NOMO-1 (cell line): ENCODE measurements around the gene AIFM2.
"Not testable (repeated sequence)": the region's sequence is repeated elsewhere in the genome, so short reads cannot be mapped to it uniquely, and the experiment has no call there.

Experiments
- DNase-seq, 2 experiments: peaks; one replicate each; lab custom pipeline; 2025; ENCODE audit not compliant: unreplicated experiment in 2 of 2; lab: John Stamatoyannopoulos, UW

Gene AIFM2

DNA sequence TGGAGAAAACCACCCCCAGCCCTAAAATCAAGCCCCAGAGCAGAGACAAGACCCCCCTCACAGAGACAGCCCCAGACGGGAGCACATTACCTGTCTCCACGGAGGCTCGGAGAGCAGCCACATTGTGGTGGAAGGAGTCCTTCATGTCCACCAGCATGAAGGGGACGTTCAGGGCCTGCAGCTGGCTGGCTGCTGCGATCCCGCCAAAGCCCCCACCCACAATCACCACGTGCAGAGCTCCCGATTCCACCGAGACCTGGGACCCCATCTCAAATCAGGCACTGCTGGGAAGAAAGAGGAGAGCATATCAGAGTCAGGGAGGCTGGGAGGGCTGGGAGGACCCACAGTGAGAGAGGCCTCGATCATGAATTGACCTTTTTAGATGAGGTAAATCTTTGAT lies 8.8 kb downstream of the AIFM2 start:
- DNase-seq, result no peak

DNA sequence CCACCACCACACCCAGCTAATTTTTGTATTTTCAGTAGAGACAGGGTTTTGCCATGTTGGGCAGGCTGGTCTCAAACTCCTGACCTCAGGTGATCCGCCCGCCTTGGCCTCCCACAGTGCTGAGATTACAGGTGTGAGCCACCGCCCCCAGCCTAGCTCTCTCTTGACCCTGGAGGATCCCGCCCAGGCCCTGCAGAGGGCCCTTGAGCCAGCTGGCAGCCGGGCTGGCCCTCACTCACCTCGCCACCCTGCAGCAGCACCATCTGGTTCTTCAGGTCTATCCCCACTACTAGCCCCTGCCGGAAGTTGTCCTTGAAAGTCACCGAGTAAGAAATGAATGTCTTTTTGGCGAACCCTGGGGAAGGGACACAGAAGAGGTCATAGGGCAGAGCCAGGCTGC lies 9.5 kb downstream of the AIFM2 start:
- DNase-seq, result not testable (repeated sequence)

DNA sequence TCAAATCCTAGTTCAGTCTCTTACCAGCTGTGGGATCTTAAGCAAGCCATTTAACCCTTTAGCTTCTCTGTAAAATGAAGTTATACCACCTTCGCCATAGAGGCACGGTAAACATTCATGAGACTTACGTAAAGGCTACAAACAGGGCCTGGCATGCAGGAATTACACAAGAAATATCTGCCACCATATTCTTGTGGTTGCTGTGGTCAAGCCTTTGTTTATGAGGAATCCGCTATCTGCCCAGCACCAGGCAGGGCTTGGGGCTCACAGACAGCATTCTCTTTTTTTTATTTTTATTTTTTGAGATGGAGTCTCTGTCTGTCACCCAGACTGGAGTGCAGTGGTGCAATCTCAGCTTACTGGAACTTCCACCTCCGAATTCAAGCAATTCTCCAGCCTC lies 9.9 kb downstream of the AIFM2 start:
- peak in 1 of 2 experiments; percentile 8 for DNase-seq

DNA sequence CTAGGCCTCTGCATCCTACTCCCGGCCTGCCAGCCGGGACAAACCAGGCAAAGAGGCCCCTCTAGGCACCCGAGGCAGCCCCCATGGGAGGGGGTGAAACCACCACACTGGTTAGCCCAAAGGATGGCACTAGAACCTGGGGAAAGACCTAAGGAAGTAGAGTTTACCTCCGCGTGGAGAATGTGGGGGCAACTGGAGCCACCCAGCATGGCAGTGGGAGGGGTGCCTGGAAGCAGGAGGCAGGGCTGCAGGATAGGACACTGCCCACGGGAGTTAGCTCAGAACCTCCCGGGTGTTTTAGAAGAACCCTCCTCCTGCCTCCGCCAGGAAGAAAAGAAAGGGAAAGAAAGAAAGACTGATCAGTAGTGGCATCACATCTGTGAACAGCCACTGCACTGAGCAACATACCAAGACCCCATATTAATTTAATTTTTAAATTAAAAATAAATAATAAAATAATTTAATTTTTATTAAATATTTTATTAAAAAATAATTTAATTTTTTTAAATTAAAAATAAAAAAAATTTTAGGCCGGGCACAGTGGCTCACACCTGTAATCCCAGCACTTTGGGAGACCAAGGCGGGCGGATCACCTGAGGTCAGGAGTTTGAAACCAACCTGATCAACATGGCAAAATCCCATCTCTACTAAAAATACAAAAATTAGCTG lies 11.2 kb downstream of the AIFM2 start:
- DNase-seq, result no peak

DNA sequence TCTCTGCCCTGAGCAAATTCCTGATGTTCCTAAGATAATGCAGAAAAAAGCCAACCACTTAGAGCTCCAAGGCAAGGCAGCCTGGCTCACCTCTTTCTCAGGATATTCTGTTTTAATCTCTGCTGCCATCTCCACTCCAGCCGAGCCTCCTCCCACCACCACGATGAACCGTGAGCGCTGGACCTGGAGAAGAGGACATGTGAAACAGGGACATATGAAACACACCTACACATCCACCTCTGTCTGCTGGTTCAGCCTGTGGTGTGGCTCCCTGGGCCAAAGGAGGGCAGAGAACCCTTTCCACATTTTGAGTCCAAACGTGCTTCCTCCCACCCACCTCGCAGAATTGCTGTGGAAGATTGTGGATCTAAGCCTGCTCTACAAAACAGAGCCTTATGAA lies 12.2 kb downstream of the AIFM2 start:
- DNase-seq, result no peak

DNA sequence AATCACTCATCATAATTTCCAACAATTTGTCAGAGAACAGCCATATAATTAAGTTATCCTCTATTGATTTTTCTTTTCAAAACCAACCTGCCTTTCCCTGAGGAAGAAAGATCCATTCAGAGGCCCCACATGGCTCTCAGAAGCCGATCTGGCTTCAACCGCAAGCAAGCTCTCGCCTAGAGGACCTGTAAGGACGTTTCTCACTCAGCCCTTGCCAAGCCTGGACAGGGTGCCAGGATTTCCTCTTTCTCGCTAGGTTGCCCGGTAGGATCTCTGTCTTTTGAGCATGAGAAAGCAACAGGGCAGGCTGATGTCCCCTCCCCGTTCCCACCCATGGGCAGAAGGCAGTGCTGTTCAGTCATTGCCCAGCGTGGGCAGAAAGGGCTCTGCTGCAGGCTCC lies 13.0 kb downstream of the AIFM2 start:
- no peak for DNase-seq

DNA sequence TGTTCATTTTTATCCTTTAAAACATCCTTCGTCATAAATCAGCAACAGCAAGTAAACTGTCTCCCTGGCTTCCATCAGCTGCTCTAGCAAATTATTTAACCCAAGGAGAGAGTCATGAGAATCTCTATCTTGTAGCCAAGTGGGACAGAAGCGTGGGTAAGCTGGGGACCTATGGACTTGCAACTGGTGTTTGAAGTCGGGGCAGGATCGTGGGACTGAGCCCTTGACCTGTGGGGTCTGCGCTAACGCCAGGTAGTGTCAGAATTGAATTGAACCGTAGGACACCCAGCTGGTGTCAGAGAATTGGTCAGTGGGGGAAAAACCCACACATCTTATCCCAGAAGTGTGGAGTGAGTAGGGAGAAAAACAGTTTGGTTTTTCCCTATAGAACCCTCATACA lies 13.4 kb downstream of the AIFM2 start:
- no peak for DNase-seq

DNA sequence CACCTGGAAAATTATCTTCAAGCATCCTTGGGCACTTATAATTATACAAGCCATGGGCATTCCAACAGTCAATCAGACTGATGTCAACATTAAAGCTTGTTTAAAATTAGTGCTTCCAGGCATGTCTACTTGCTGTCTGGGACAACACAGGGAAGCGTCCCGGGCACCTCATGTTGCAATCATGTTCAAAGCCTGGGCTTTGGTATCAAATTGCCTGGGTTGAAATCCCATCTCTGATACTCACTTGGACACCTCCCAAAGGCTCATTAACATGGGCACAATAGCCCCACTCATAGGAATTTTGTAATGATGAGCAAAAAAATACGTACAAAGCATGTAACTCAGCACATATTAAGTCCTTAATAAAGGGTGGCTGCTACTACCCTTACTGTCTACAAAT lies 14.4 kb downstream of the AIFM2 start:
- DNase-seq, result no peak

DNA sequence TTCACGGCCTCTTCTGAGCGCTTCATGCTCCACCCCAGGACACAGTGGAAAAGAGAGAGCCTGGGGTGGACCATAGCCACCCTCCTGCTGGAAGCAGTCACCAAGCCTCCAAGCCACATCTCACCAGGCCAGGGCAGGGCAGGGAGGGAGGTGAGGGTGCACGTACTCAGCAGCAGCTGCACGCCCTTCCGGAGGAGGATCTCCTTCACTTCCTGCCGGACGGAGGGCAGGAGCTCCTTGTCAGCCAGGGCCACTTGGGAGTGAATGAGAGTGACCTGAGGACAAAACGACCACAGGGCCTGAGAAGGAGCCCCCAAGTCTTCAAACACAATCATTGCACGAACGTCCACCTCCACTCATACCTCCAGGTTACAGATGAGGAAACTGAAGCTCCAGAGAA lies 15.0 kb downstream of the AIFM2 start:
- no peak for DNase-seq

DNA sequence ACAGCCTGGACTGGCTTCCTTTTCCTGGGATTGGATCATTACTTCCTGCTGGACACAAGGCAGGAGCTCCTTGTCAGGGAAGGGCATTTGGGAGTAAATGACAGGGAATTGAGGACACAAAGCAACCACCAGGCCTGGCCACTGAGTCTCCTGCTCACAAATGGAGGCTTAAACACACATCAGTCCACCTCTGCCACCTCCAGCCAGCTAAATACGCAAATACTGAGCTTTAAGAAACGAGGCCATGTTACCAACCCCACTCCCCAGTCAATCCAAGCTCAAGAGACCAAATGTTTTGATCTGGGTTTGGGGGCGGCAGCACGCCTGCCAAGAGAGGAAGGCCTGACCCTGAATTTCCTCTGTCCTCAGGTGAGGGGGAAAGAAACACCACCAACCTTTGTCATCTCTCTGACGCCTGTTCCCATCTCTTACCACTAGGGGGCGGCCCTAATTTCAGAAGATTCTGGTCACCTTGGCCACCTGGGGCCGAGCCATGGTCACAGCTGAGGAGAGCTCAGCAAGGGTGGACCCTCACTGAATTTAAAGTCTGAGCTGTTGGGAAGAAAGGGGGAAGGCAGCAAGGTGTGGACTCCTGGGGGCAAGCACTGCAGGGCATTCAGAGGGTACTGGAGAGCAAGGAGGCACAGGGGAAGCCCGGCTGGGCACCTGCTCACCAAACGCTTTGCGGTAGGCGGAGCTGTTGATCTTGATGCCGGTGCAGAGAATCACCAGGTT lies 16.5 kb downstream of the AIFM2 start:
- DNase-seq, result peak in 1 of 2 experiments; percentile 7

DNA sequence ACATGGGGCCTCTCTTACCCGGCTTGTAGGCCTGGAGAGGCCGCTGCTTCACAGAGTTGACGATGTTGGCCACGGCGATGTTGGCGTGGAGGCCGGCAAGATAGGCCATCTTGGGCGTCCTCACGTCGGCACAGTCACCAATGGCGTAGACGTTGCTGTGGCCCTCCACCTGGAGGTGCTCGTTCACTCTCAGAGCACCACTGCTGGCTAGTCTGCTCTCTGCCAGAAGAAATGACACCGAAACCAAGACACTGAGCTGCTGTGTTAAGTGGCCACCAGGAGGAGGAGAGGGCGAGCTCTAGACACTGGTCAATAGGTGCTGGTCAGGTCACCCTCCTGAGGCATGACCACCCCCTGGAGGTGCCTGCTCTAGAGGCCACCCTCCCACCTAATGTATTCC lies 17.7 kb downstream of the AIFM2 start:
- no peak for DNase-seq

DNA sequence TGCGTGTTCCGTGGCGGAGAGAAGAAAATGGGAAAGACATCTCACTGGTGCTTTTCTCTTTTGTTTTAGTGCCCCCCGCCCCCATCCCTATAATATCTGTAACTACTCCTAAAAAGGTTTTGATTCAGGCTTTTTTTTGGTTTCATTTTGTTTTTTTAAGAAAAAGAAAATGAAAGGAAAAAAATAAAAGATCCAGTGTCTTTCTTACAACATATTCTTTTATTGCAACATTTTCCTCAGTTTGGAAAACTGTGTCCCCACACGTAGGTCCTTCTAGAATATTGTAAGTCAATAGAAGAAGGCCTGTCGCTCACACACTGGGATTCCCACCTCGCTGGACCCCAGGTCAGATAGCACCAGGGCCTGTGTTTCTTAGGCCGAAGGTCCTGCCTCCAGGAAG lies 20.6 kb downstream of the AIFM2 start:
- DNase-seq, result no peak

DNA sequence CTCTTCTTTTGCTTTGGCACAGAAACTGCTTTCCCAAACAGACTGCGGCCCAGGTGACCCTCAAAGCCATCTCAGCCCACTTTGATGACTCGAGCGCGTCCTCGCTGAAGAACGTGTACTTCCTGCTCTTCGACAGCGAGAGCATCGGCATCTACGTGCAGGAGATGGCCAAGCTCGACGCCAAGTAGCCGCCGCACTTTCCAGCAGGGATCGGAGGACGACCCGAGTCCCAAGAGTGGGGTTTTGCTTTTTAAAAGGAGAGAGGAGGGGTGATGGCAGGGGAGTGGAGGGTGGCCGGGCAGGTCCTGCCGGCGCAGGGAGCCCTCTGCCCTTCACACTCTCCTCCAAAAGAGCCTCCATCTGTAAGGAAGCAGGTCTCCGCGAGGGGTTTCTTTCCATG lies 21.1 kb downstream of the AIFM2 start:
- DNase-seq, result no peak

DNA sequence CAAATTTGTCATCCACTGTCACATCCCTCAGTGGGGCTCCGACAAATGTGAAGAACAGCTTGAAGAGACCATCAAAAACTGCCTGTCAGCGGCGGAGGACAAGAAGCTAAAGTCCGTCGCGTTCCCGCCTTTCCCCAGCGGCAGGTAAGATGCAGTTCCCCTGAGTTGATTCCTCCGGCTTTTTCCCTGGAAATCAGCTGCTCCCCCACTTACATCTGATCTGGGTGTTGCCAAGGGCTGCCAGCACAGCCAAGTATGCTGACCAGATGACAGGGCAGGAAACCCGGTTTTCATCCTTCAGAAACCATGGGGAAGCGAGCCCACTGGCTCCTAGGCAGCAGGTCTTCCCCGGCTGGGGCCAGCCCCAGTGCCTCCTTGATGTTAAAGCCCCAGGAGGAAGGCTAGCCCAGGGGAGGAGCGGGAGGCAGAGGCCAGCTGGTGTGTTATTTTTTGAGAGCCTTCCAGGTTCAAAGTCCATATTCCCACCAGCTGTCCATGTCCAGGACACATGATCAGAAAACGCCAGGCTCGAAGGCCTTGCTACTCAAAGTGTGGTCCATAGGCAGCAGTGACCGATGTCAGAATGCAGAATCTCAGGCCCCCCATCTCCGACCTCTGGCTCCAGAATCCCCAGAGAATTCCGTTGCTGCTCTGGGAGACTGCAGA lies 23.4 kb downstream of the AIFM2 start:
- DNase-seq, result no peak

DNA sequence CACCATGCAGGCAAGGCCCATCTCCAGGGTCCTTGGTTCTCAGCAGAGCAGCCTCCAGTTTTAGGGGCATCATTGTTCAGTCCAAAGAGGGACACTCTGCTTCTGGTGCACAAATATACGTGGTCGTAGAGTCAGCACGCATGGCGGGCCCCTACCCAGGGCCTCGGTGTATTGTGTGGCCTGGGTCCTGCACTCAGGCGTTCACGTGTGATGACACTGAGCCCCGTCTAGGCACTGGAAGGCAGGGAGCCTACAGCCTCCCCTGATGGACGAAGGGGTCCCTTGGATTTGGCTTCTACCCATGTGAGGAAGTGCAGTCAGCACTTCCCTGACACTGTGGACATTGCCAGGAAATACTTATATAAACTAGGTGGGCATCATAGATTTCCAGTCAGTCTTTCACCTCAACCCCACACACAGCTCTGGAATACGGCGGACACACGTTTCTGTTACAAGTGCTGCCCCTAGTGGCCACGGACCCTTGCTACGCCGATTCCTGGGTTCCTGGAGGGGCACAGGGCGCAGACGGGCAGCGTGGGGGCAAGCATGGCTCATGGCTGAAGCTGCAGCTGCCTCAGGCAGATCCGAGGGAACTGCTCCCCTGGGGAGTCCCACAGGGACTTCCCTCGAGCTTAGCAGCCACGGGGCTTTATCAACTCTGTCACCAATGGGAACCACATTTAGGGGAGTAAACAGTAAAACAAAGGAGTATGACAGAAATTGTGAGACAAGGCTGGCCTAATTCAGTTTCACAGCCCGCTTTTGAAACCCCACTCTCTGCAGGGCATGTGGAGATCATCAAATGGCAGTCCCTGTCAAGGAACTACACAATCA lies 25.4 kb downstream of the AIFM2 start:
- DNase-seq, result no peak

DNA sequence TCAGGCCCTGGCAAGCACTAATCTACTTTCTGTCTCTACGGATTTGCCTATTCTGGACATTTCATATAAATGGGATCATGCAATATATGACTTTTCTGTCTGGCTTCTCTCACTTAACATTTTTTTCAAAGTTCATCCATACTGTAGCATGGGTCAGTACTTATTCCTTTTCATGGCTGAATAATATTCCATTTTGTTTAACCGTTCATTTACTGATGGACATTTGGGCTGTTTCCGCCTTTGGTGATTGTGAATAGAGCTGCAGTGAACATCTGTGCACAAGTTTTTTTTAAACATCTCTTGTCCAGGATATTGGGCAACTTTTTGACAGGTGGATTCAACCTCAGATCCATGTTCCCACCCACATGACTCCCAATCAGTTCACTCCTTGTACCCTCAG lies 31.0 kb downstream of the AIFM2 start:
- DNase-seq, result no peak

DNA sequence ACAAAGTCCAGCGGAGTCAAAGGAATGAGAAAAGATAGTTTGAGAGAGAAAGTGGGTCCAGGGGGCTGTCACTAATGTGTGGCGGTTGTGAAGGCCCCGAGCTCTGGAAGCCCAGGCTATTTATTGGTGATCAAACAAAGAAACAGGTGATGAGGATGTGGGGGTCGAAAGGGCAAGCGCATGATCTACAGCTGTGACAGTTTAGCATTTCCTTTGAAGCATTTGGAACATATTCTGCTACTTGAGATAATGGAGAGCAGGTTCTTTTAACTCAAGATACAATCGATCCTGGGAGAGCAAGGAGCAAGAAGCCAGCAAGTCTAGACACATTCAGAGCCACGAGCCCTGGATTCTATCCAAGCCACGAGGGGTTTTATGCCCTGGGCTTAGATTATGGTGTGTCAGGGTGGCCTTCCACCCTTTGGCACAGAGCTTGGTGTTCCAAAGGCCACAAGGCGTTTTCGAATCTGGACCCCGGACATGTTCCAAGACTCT lies 31.5 kb downstream of the AIFM2 start:
- DNase-seq, result not testable (repeated sequence)

DNA sequence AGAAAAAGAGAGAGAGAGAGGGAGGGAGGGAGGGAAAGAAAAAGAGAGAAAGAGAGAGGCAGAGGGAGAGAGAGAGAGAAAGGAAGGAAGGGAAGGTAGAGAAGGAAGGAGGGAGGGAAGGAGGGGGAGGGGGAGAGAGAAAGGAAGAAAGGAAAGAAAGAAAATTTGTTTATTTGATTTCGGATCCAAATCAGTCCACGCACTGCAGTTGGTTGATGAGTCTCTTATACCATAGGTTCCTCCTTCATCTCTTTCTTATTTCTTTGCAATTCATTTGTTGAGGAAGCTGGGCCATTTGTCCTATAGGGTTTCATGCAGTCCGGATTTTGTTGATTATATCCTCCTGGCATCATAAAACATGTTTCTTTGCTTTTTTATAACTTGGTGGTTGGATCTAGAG lies 34.4 kb downstream of the AIFM2 start:
- no peak for DNase-seq

DNA sequence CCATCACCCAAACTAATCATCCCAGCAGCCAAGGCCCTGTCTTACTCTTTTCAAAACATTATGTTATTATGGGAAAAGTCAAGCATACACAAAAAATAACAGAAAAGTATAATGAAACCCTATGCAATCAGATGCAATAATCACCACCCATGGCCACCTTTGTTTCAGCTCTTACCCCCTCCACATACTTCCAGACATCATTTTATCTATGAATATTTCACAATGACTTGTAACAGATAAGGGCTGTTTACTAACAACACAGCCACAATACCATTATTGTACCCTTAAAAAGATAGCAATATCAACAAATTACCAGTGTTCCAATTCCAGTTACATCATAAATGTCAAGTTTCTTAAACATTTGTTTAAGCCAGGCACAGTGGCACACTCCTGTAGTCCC lies 35.2 kb downstream of the AIFM2 start:
- no peak for DNase-seq

DNA sequence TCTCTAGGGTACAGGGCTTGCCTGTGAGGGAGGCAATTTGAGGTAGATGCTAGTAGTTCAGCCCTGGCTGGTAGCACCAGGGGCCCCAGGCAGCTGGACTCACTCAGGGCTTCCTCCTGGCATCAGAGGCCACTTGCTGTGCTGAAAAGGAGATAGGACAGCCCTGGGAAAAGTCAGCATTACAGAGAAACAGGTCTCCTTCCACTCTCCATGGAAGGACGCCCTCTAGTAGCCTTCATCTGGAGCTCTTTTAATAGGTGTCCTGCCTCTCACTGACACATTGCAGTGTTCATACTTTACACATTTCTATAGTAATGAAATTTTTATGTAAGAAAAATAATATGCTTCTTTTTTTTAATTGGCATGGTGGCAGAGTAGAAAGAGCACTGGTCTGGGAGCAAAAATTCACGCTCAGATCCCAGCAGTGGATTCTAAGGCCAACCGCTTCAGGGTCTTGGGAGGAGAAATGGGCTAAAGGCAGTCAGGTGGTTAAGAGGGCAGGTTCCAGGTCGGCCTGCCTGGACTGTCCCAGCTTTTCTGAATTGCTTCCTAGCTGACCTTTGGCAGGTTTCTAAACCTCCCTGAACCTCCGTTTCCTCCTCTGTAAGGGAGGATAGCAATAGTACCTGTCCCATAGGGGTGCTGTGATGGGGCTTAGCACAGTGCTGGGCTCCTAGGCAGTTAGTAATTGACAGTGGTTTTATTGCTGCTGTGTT lies 35.8 kb downstream of the AIFM2 start:
- no peak for DNase-seq
